CD4-positive, alpha-beta T cell treated with Interleukin-2 at 100 ng/mL for 4 hours (primary cell): Measurements from ENCODE around the gene LTN1.

Experiments used
- DNase-seq: peaks from one replicate; pipeline ENCODE4 v3.0.0-alpha.2; 2020; ENCODE audit warnings: low spot score

Gene LTN1

GRCh38 chr21:28928578-28929420 lies 63.9 kb downstream of the LTN1 start:
- DNase-seq = no peak

- no peak for DNase-seq
Measured at GRCh38 chr21:28927130-28927529, 65.5 kb downstream of the LTN1 start.

GRCh38 chr21:28923439-28923975 lies 69.2 kb downstream of the LTN1 start:
- DNase-seq = no peak

GRCh38 chr21:28922368-28922767 lies 70.3 kb downstream of the LTN1 start:
- no peak for DNase-seq

- DNase-seq = no peak
Measured at GRCh38 chr21:28916150-28916893, 76.4 kb downstream of the LTN1 start.

GRCh38 chr21:28913071-28913470 lies 79.6 kb downstream of the LTN1 start:
- DNase-seq = no peak

- no peak for DNase-seq
Measured at GRCh38 chr21:28910280-28910887, 82.3 kb downstream of the LTN1 start.

- no peak for DNase-seq
Measured at GRCh38 chr21:28908351-28908750, 84.3 kb downstream of the LTN1 start.

- no peak for DNase-seq
Measured at GRCh38 chr21:28906841-28907240, 85.8 kb downstream of the LTN1 start.

- no peak for DNase-seq
Measured at GRCh38 chr21:28906236-28906635, 86.4 kb downstream of the LTN1 start.

- no peak for DNase-seq
Measured at GRCh38 chr21:28904961-28905435, 87.7 kb downstream of the LTN1 start.

GRCh38 chr21:28903448-28903847 lies 89.2 kb downstream of the LTN1 start:
- DNase-seq = no peak

GRCh38 chr21:28900481-28900880 lies 92.2 kb downstream of the LTN1 start:
- no peak for DNase-seq

- no peak for DNase-seq
Measured at GRCh38 chr21:28899744-28900143, 92.9 kb downstream of the LTN1 start.

GRCh38 chr21:28899220-28899619 lies 93.5 kb downstream of the LTN1 start:
- no peak for DNase-seq

GRCh38 chr21:28893687-28894086 lies 99.0 kb downstream of the LTN1 start:
- no peak for DNase-seq

GRCh38 chr21:28892199-28893111 lies 100.2 kb downstream of the LTN1 start:
- no peak for DNase-seq

- DNase-seq = no peak
Measured at GRCh38 chr21:28885853-28886177, 106.9 kb downstream of the LTN1 start.

GRCh38 chr21:28884976-28885852 lies 107.5 kb downstream of the LTN1 start:
- DNase-seq = peak; percentile 93

- DNase-seq = no peak
Measured at GRCh38 chr21:28884481-28884880, 108.2 kb downstream of the LTN1 start.

GRCh38 chr21:28883931-28884330 lies 108.7 kb downstream of the LTN1 start:
- DNase-seq = no peak
